ENCODE data around the gene PFDN1.
A peak's percentile ranks its signal among the peaks of the same experiment; 100 is the strongest.

PFDN1 gene

GRCh38 chr5:140259500-140259899 lies 43.4 kb downstream of the PFDN1 start:
- DNase-seq (ENCODE audit: low spot score) = no peak

- no peak for DNase-seq (ENCODE audit: low spot score)
These were observed 44.0 kb downstream of the PFDN1 start for GRCh38 chr5:140258873-140259272.

DNA sequence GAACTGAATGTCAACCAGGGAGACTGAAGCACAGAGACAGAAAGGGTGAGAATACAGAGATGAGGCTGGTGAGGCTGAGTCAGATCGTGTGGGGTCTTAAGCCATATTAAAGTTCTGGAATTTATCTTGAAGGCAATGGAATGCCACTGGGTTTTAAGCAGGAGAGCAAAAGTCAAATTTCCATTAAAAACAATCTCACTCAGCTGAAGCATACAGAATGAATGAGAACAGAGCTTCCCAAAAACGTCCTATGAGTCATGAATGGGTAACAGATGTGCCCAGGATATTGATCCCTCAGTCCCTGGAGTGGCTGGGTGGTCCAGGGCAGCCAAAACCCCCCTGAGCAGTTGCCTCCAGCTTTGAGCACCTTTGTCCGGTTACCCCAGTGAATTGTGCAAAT lies 44.9 kb downstream of the PFDN1 start:
- no peak for DNase-seq (ENCODE audit: low spot score)

GRCh38 chr5:140256726-140257125 lies 46.2 kb downstream of the PFDN1 start:
- no peak for DNase-seq (ENCODE audit: low spot score)

DNA sequence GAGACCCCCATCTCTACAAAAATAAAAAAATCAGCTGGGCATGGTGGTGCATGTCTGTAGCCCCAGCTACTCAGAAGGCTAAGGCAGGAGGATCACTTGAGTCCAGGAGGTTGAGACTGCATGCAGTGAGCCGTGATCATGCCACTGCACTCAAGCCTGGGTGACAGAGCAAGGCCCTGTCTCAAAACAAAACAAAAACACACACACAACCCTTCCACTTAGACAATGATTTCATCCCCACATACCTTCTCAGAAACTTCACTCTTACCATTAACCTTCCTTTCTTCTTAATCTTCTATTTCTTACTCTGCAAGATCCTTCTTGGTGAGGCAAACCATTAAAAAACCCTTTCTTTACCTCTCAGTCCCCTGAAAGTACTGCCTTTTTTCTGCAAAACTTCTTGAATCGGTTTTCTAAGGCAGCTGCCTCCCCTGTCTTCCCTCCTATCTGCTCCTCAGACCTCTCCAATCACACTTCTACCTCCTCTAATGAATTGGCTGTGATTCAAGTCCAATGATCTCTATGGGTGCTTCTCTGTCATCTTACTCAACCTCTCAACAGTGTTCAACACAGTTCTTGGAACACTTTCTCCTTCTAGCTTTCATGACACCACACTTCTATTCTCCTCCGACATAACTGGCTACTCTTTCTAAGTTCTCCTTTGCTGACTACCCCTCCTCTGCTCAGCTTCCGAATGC lies 47.3 kb downstream of the PFDN1 start:
- no peak for DNase-seq (ENCODE audit: low spot score)

DNA sequence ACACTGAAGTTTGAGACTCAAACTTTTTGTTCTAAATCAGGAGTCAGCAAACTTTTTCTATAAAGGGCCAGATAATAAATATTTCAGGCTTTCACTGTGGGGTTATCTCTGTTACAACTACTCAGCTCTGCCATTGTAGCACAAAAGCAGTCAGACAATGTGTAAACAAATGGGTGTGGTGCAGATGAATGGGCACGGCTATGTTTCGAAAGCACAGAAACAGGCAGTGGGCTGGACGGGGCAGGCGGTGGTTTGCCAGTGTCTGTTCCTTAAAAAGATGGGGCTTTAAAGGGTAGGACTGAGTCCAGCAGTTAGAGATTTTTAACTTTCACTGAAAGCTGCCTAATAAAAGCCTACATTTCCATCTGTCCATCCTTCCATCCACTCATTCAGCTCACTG lies 48.9 kb downstream of the PFDN1 start:
- DNase-seq (ENCODE audit: low spot score) = no peak

DNA sequence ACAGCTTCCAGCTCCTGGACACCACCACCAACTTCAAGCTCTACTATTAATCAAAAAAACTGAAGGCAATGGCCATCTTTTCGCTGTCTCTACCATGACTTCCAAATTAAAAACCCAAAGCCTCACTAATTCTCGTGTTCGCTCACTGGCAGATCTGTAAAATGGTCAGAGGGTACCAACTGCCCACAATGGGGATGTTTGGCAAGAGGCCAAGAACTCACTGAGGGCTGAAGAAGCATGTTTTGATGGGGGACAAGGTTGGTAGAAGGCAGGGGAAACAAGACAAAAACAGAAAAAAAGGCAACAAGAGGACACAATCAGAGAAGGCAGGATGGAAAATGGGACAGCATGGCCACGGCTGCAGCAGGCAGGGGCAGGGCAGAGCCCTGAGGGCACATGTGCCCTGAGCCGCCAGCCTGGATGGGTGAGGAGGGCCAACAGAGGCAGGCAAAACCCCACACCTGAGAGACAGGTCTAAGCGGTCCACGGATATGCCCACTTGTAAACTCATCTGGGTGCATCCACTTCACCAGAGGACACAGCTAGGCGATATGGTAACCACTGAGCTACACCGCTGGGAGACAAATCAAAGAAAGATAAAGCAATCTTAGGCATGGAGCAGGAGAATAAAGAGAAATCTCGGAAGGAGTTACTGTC lies 50.3 kb downstream of the PFDN1 start:
- DNase-seq (ENCODE audit: low spot score) = no peak

- no peak for DNase-seq (ENCODE audit: low spot score)
These were observed 51.4 kb downstream of the PFDN1 start for GRCh38 chr5:140251527-140251973.

- no peak for DNase-seq (ENCODE audit: low spot score)
These were observed 52.5 kb downstream of the PFDN1 start for GRCh38 chr5:140250386-140250785.

DNA sequence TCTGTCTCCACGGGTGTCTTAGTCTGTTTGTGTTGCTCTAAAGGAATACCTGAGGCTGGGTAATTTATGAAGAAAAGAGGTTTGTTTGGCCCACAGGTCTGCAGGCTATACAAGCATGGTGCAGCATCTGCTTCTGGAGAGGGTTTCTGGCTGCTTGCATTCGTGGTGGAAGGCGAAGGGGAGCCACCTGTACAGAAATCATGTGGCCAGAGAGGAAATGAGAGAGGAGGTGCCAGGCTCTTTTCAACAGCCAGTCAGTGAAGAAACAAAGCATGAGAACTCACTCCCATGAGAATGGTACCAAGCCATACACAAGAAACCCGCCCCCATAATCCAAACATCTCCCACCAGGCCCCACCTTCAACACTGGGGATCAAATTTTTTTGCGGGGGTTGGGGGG lies 53.4 kb downstream of the PFDN1 start:
- DNase-seq (ENCODE audit: low spot score) = no peak

- DNase-seq (ENCODE audit: low spot score) = no peak
These were observed 54.5 kb downstream of the PFDN1 start for GRCh38 chr5:140248414-140248813.

DNA sequence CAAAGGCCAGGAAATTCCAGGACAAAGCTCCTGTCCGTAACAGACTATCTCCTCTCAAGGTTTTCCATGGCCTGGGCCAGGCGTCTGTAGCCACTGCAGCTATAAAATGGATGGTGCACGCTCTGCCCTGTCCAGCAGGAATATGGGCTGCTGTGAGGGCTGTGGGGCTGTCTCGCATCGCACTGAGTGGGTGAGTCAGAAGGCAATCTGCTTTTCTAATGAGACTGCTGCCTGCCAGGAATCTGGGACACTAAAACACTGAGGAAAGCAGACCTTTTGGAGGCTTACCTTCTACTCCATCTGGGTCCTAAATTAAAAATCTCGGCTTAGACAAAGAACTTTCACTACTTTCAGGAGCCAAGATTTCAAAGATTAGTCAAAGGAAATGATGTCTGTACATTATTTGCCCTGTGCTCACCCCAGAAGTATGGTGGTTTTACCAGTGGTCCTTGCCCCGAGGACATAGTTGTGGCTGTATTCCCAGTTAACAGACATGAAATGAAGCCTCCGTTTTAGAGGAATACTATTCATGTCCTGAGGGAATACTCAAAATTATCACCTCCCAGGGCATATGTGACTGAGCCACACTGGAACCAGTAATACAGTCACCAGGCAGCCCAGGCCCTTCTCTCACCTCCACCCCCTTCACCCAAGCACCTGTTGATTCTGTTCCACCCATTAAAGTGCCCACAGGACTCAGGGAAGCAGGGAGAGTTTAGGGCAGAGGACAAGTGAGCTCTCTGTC lies 56.4 kb downstream of the PFDN1 start:
- no peak for DNase-seq (ENCODE audit: low spot score)

- no peak for DNase-seq (ENCODE audit: low spot score)
These were observed 57.0 kb downstream of the PFDN1 start for GRCh38 chr5:140245926-140246325.

DNA sequence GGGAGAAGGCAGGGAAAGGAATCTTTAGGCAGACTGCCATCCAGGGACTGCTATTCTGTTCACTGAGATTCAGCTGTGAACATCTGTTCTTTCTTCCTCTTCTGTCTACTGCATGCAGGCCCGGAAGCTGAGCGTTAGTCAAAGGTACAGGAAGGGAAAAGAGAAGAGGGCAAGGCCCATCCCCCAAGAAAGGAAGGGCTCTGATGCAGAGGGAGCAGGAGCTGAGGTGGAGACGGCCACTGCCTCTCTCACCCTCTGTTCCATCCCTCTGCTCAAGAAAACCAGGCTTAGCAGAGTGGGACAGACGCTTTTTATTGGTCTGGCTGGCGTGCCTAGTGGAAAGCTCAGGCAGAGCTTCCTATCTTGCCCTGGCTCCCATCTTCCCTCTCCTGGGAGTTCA lies 57.6 kb downstream of the PFDN1 start:
- DNase-seq (ENCODE audit: low spot score) = no peak

DNA sequence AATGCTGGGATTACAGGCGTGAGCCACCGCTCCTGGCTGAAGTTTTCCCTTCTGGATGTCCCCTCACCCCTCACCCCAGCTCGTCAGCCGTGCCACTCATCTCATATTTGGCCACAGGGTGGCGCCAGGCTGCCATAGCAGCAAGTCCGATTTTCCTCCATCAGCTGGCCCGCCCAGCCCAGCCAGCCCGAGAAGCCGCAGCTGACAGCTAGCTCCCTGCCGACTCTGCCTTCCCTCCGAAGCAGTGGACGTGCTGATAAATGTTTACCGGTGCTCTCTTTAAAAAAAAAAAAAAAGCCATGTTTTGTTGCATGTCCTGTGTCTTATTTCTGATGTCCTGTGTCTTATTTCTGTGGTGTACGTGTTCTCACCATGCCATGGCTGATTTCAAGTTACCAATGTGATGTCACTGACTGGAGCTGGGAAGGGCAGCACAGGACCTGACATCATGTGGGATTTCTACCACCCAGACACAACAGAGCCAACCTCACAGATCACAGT lies 58.3 kb downstream of the PFDN1 start:
- peak; percentile 89 for DNase-seq (ENCODE audit: low spot score)

DNA sequence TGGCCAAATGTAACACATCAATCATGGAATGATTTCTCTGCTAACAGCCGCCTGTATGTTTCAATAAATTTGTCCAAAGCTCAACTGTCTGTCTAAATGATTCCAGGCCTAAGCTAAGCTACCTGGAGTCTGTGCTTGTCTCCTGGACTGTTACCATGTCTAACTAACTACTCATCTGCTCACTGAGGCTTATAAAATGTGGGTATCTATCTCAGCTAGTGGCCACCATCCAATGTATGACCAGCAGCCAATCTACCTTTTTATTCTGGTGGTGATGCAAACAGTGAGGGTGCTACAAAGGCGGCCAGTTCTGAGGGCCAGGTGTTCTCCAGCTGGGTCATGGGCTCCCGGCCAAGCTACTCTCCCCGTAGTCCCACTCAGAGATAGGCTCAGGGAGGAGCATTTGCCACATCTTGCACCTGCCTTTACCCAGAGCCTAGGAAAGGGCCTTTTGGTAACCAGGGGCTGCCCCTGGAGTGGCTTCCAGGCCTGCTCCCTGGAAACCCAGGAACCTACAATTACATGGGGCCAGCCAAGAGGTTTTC lies 59.1 kb downstream of the PFDN1 start:
- DNase-seq (ENCODE audit: low spot score) = no peak

DNA sequence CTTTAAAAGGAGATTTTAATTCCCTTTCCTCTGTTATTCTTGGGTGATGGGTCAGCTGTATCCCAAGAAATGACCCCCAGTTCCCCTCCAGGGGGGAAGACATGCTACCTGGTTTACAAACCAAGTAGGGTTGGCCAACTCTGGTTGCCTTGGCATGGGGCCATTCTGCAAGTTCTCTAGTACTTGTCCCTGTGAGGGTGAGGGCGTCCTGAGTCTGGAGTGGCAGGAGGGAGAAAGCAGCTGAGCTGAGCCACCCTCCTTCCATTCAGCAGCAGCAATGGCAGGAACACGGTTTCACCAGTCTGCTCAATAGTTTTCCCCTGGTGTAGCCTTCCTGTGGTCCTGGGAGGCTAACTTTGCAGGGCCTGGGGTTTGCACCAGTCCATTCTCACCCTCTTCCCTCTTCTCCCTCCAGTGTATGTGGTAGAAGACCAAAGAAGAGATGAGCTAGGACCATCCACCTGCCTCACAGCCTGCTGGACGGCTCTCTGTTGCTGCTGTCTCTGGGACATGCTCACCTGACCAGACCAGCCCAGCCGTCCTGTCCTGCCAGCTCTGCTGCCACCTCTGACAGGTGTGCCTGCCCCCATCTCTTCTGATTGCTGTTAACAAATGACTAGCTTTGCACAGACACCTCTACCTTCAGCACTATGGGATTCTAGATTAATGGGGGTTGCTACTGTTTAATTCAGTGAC lies 59.9 kb downstream of the PFDN1 start:
- DNase-seq (ENCODE audit: low spot score) = no peak

- DNase-seq (ENCODE audit: low spot score) = no peak
These were observed 60.8 kb downstream of the PFDN1 start for GRCh38 chr5:140242099-140242498.

DNA sequence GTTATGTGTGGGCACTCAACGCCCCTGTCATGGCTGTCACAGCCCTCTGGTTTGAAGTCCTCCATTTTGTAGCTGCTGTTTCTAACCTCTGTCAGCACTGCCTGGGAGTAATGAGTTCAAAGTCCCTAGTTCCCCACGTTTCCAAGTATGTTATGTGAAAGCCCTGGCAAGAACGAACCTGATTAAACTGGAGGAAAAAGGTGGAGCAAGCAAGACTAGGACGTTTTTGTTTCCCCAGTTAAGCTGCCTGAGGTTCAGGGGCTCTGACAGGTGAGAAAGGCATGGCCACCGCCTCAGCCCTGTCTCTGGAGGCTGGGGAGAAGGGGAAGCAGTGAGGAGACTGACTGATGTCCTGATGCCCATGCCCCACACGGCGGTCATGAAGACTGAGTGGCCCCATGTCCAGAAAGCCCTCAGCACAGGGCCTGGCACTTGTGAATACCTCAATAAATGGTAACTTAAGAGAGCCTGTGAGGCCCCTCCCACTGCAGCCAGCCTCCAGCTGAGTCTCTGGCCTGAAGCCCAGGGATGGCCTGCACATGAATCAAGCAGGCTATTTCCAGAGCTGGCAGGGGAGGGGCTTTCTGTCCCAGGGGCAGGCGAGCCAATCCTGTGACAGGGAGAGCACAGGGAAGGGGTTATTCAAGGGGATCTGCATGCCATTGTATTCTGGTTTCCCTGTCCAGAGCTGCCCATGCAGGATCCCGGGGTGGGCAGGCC lies 61.8 kb downstream of the PFDN1 start:
- peak; percentile 94 for DNase-seq (ENCODE audit: low spot score)

DNA sequence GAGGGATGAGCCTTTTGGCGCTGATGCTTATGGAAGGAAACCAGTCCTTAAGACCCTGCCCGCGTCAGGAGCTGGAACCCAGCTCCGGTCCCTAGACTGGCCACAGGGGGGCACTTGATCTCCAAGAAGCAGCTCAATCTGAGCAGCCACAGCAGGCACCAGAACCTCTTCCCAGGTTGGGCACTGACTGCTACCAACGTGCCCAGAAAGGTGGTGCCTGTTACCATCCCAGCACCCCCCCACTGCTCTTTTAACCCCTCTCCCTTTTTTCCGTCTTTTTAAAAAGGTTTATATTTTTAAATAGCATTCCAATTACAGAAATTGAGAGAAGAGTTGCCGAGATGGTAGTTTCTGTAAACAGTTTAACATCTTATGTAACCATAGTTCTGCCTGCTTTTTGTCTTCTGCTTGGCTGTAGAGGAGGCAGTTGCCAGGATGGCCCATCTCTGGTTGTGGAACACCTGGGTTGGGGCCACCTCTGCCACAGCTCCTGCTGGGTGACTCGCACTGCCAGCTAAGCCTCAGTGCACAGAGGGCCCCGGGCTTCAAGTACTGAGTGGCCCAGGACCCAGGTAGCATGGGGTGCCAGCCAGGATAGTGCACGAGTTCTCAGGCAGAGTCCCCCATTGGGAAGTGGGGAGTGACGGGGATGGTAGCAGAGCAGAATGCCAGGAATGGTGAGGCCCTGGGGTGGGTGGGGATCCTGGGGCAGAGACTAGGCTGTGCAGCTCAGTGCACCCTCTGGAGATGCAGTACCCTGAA lies 62.8 kb downstream of the PFDN1 start:
- peak; percentile 49 for DNase-seq (ENCODE audit: low spot score)

- no peak for DNase-seq (ENCODE audit: low spot score)
These were observed 63.4 kb downstream of the PFDN1 start for GRCh38 chr5:140239461-140239860.
